H1 (cell line): Measurements from ENCODE around the gene TPH2. TPM values are rescaled to one million over a fixed set of nuclear protein-coding genes. Genes with fewer than 3 reads are reported as not detected.

Experiments used
- CTCF ChIA-PET: fragments of 300-600 bp; sonication (Branson Sonifier 250); formaldehyde crosslinking; loops from one replicate; lab custom pipeline; 2021; ENCODE audit not compliant: partially characterized antibody; lab: Charles Lee
- POLR2A ChIA-PET: fragments of 300-600 bp; sonication (Branson Sonifier 250); formaldehyde crosslinking; loops from one replicate; lab custom pipeline; 2021; ENCODE audit warnings: inconsistent platforms; ENCODE audit not compliant: partially characterized antibody; lab: Charles Lee
- DNase-seq, 2 experiments: peaks; one replicate each; pipeline versions ENCODE4 v3.0.0 to v3.0.0-alpha.2; 2010 to 2022; ENCODE audit warnings: low spot score in 2 of 2, low read depth in 1 of 2, mixed read lengths in 1 of 2
- FAIRE-seq: peaks from 2 replicates; lab custom pipeline; 2011; peaks lifted over from hg19 to GRCh38; lab: Jason Lieb, UNC
- H2AFZ ChIP-seq: 2 replicates; pipeline ENCODE4 v1.8.1; 2012; ENCODE audit warnings: low read length, inconsistent platforms
- H2AK5ac ChIP-seq: 2 replicates; pipeline ENCODE4 v1.6.1; 2013; ENCODE audit warnings: low read depth, low read length
- H2BK120ac ChIP-seq: replicated peaks from 2 replicates; pipeline ENCODE3; 2013; ENCODE audit warnings: low read depth, low read length, inconsistent platforms
- H2BK12ac ChIP-seq: 2 replicates; pipeline ENCODE4 v1.6.1; 2013; ENCODE audit warnings: low read depth, low read length
- H2BK15ac ChIP-seq: 2 replicates; pipeline ENCODE4 v1.6.1; 2013; ENCODE audit warnings: low read length
- H2BK20ac ChIP-seq: 2 replicates; pipeline ENCODE4 v1.6.1; 2013; ENCODE audit warnings: low read length
- H2BK5ac ChIP-seq: 2 replicates; pipeline ENCODE4 v1.6.1; 2013; ENCODE audit warnings: low read depth, low read length
- H3K14ac ChIP-seq: 2 replicates; pipeline ENCODE4 v1.6.1; 2013; ENCODE audit warnings: inconsistent platforms; ENCODE audit not compliant: insufficient read length
- H3K18ac ChIP-seq: 2 replicates; pipeline ENCODE4 v1.6.1; 2013; ENCODE audit warnings: low read length; ENCODE audit errors: extremely low read depth
- H3K23ac ChIP-seq: 2 replicates; pipeline ENCODE4 v1.6.1; 2013; ENCODE audit warnings: inconsistent platforms; ENCODE audit not compliant: insufficient read length
- H3K23me2 ChIP-seq: 2 replicates; pipeline ENCODE4 v1.6.1; 2013; ENCODE audit warnings: low read depth, low read length
- H3K27ac ChIP-seq: 2 replicates; pipeline ENCODE4 v1.6.1; 2011; ENCODE audit warnings: low read depth, low read length, inconsistent platforms
- H3K27me3 ChIP-seq, 4 experiments: replicated peaks in 1 of 4; 1 replicate in 1 of 4; 2 replicates in 3 of 4; pipeline versions ENCODE4 v1.6.1 to v1.8.1; 2011 to 2013; ENCODE audit warnings: low read length in 3 of 4, mild to moderate bottlenecking in 3 of 4, inconsistent platforms in 2 of 4, mixed read lengths in 2 of 4, moderate library complexity in 1 of 4; ENCODE audit not compliant: control insufficient read depth in 3 of 4, insufficient read depth in 3 of 4; ENCODE audit errors: extremely low read depth in 1 of 4
- H3K36me3 ChIP-seq, 4 experiments: 2 replicates each; pipeline versions ENCODE4 v1.6.1 to v1.8.1; 2011 to 2013; ENCODE audit warnings: mild to moderate bottlenecking in 4 of 4, low read length in 3 of 4, moderate library complexity in 2 of 4, control low read depth in 1 of 4, inconsistent platforms in 1 of 4; ENCODE audit not compliant: insufficient read depth in 4 of 4, control insufficient read depth in 2 of 4
- H3K4ac ChIP-seq: replicated peaks from 2 replicates; pipeline ENCODE3; 2013; ENCODE audit warnings: low read length, low read depth, mixed read lengths, inconsistent platforms; ENCODE audit not compliant: insufficient read length
- H3K4me1 ChIP-seq, 4 experiments: replicated peaks in 1 of 4; 1 replicate in 1 of 4; 2 replicates in 3 of 4; pipeline versions ENCODE4 v1.6.1 to v1.8.1; 2011 to 2013; ENCODE audit warnings: low read length in 3 of 4, inconsistent platforms in 2 of 4, mixed read lengths in 1 of 4; ENCODE audit not compliant: insufficient read depth in 4 of 4, control insufficient read depth in 3 of 4
- H3K4me2 ChIP-seq, 2 experiments: 2 replicates each; pipeline versions ENCODE4 v1.6.1 to v1.8.1; 2011 to 2013; ENCODE audit warnings: low read depth in 2 of 2, low read length in 2 of 2, control low read depth in 1 of 2, inconsistent platforms in 1 of 2, mild to moderate bottlenecking in 1 of 2; ENCODE audit not compliant: insufficient read depth in 1 of 2
- H3K4me3 ChIP-seq, 4 experiments: fragments of 200-600, 300-600 bp in 1 of 4; sonication (generic), shearing (Covaris generic), sonication (Bioruptor Twin) in 1 of 4; 2 replicates each; pipeline versions ENCODE4 v1.5.1 to v1.8.1; 2011 to 2016; ENCODE audit warnings: low read length in 4 of 4, low read depth in 3 of 4, control low read depth in 2 of 4, inconsistent platforms in 2 of 4, mild to moderate bottlenecking in 2 of 4, mixed read lengths in 1 of 4, moderate library complexity in 1 of 4; ENCODE audit not compliant: insufficient read depth in 2 of 4; ENCODE audit errors: extremely low read depth in 1 of 4
- H3K56ac ChIP-seq: replicated peaks from 2 replicates; pipeline ENCODE3; 2013; ENCODE audit warnings: low read depth, mild to moderate bottlenecking, mixed read lengths, low read length, inconsistent platforms; ENCODE audit not compliant: insufficient read length
- H3K79me1 ChIP-seq: 2 replicates; pipeline ENCODE4 v1.6.1; 2013; ENCODE audit warnings: low read depth, low read length, control low read depth
- H3K79me2 ChIP-seq, 2 experiments: 2 replicates each; pipeline versions ENCODE4 v1.6.1 to v1.8.1; 2012 to 2013; ENCODE audit warnings: low read length in 2 of 2, mild to moderate bottlenecking in 2 of 2, inconsistent platforms in 1 of 2; ENCODE audit not compliant: insufficient read depth in 2 of 2, control insufficient read depth in 1 of 2
- H3K9ac ChIP-seq, 4 experiments: replicated peaks in 1 of 4; 1 replicate in 1 of 4; 2 replicates in 3 of 4; pipeline versions ENCODE4 v1.6.1 to v1.8.1; 2011 to 2013; ENCODE audit warnings: low read depth in 3 of 4, low read length in 3 of 4, control low read depth in 2 of 4, mild to moderate bottlenecking in 2 of 4, moderate library complexity in 2 of 4, inconsistent platforms in 1 of 4; ENCODE audit errors: extremely low read depth in 1 of 4
- H3K9me3 ChIP-seq, 2 experiments: 2 replicates each; pipeline versions ENCODE4 v1.6.1 to v1.8.1; 2012 to 2013; ENCODE audit warnings: mild to moderate bottlenecking in 2 of 2, moderate library complexity in 2 of 2, control low read depth in 1 of 2, inconsistent platforms in 1 of 2, low read depth in 1 of 2, low read length in 1 of 2, mixed read lengths in 1 of 2; ENCODE audit not compliant: insufficient read depth in 2 of 2
- H4K20me1 ChIP-seq, 2 experiments: replicated peaks in 1 of 2; 2 replicates each; pipeline versions ENCODE3 to v1.8.1; 2011 to 2013; ENCODE audit warnings: inconsistent platforms in 2 of 2, low read length in 2 of 2, mild to moderate bottlenecking in 1 of 2; ENCODE audit not compliant: insufficient read depth in 2 of 2, control insufficient read depth in 1 of 2
- H4K5ac ChIP-seq: 2 replicates; pipeline ENCODE4 v1.6.1; 2013; ENCODE audit warnings: low read length, low read depth, mixed read lengths, inconsistent platforms; ENCODE audit not compliant: insufficient read length
- H4K8ac ChIP-seq: 2 replicates; pipeline ENCODE4 v1.8.0; 2013; ENCODE audit warnings: mild to moderate bottlenecking, moderate library complexity, low read length, inconsistent platforms; ENCODE audit not compliant: insufficient read depth; ENCODE audit errors: extremely low read depth
- H4K91ac ChIP-seq: replicated peaks from 2 replicates; pipeline ENCODE3; 2013; ENCODE audit warnings: low read length, mixed read lengths, inconsistent platforms; ENCODE audit not compliant: insufficient read length
- GABPA ChIP-seq: IDR thresholded peaks from 2 replicates; pipeline ENCODE4 v1.6.1; 2011; ENCODE audit warnings: mild to moderate bottlenecking, low read length, moderate library complexity, borderline replicate concordance; ENCODE audit not compliant: insufficient read depth
- HDAC2 ChIP-seq, 2 experiments: fragments of 300-600 bp in 1 of 2; sonication (generic) in 1 of 2; IDR thresholded peaks; 2 replicates each; pipeline ENCODE4 v1.6.1; 2011 to 2012; ENCODE audit warnings: low read depth in 2 of 2, low read length in 2 of 2, mild to moderate bottlenecking in 2 of 2, moderate library complexity in 2 of 2, borderline replicate concordance in 1 of 2, inconsistent platforms in 1 of 2
- HDAC6 ChIP-seq: IDR thresholded peaks from one replicate; pipeline ENCODE4 v1.7.1; 2012; ENCODE audit warnings: low read depth, mild to moderate bottlenecking, inconsistent platforms, low read length, moderate library complexity
- NANOG ChIP-seq: IDR thresholded peaks from 2 replicates; pipeline ENCODE4 v1.6.1; 2011; ENCODE audit warnings: low read length, low read depth, mild to moderate bottlenecking, inconsistent platforms; ENCODE audit not compliant: insufficient read depth, poor library complexity, severe bottlenecking
- RXRA ChIP-seq: IDR thresholded peaks from 2 replicates; pipeline ENCODE4 v1.6.1; 2011; ENCODE audit warnings: low read depth, mild to moderate bottlenecking, low read length, moderate library complexity; ENCODE audit not compliant: insufficient read depth
- SAP30 ChIP-seq: fragments of 300-600 bp; sonication (generic); IDR thresholded peaks from 2 replicates; pipeline ENCODE4 v1.7.1; 2012; ENCODE audit warnings: low read length, moderate library complexity, mild to moderate bottlenecking, inconsistent platforms; ENCODE audit not compliant: insufficient read depth, insufficient replicate concordance
- SP2 ChIP-seq: IDR thresholded peaks from 2 replicates; pipeline ENCODE4 v1.6.1; 2012; ENCODE audit warnings: mild to moderate bottlenecking, low read length, inconsistent platforms
- SRF ChIP-seq: IDR thresholded peaks from 2 replicates; pipeline ENCODE4 v1.6.1; 2011; ENCODE audit warnings: mild to moderate bottlenecking, low read depth, low read length, moderate library complexity
- TBP ChIP-seq: IDR thresholded peaks from 2 replicates; pipeline ENCODE4 v1.6.1; 2011; ENCODE audit warnings: low read depth, low read length, improper control_type of control experiment
- WGBS, 2 experiments: shearing (Covaris generic) in 1 of 2; methylation state at CpG; one replicate each; pipeline versions ENCODE4 v1.1.6 to v1.1.7; 2013 to 2015; ENCODE audit warnings: low lambda C conversion rate in 2 of 2, mixed read lengths in 2 of 2, inconsistent platforms in 1 of 2, low coverage in 1 of 2, missing lambda C conversion rate in 1 of 2; ENCODE audit not compliant: insufficient replicate concordance in 2 of 2, insufficient coverage in 1 of 2, insufficient read length in 1 of 2; ENCODE audit errors: extremely low coverage in 1 of 2, missing lambda C conversion rate in 1 of 2; 5-methylcytosine and 5-hydroxymethylcytosine counted together
- polyA plus RNA-seq, 7 experiments: library from polyadenylated mRNA; depleted of rRNA in 3 of 7; stranded (reverse) in 5 of 7; unstranded in 2 of 7; fragments of >200 nt in 5 of 7; fragments of 200-250 nt in 2 of 7; gene quantifications; 1 replicate in 5 of 7; 2 replicates in 1 of 7; 4 replicates in 1 of 7; pipeline versions ENCODE4 v1.2.1 to v1.2.3, GENCODE V29; 2011 to 2013; ENCODE audit warnings: missing spikeins in 2 of 7, mixed read lengths in 2 of 7
- total RNA-seq: library from RNA; stranded (reverse); fragmentation: NEBNext Ultra II Directional; extraction: Animal tissue kit (Norgen Biotek cat#: 25700); gene quantifications from 2 replicates; pipeline ENCODE4 v1.2.1, GENCODE V29; 2021

TPH2 gene
- total and polyA plus RNA-seq, 2 of the 8 experiments (the other 6 are each of a cell fraction or from before 2014, with no cell fraction given) = 0.57 to 1.1 TPM

DNA sequence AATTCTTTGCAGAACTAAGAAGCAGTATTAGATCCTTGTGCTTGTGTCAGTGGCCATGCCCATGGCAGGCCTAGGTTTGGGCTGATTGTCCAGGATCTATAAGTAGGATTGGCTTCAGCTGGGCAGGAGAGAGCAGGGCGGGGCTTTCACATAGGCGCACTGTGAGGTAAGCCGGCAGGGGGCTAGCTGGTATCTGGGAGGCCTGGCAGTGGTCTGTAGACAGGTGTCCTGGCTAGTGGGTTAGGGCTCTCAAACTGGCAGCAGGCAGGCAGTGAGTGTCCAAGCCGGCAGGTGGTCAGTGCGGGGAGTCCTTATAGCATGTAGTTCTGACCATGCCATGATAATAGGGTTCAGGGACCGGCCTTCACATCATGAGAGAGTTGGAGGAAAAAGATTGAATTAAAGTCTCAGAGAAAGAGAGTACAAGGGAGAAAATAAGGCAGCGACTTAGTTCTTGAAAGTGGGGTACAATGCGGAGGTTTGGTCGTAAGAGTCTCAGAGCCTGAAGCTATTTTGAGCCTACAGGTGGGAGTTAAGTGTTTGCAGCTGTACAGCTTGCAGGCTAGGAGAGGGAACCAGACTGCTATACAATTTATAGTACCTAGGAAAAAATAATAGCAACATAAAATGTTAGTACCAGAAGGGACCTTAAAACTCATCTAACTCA lies 137.4 kb downstream of the TPH2 start:
- H2AFZ ChIP-seq = no peak overlapping the region
- 86% methylated on average over 9 of the region's 9 CpGs; no CpG with 5 or more reads in 1 of the 2 experiments for WGBS, 2 experiments
- no peak overlapping the region for H2AK5ac ChIP-seq
- no peak overlapping the region for H4K8ac ChIP-seq
- no peaks in the 10 kb centered on the region for H3K23me2 ChIP-seq
- no peak overlapping the region for H2BK5ac ChIP-seq
- H3K14ac ChIP-seq = no peak overlapping the region
- no peaks in the 10 kb centered on the region for H3K27me3 ChIP-seq
- no peak overlapping the region for H2BK12ac ChIP-seq
- no peak overlapping the region for H2BK15ac ChIP-seq
- POLR2A ChIA-PET = no interaction called here
- H3K18ac ChIP-seq = no peak overlapping the region
- no peak overlapping the region for H3K4me2 ChIP-seq
- no peak for DNase-seq
- no peaks in the 10 kb centered on the region for H3K36me3 ChIP-seq
- peaks cover under 1 to 6% of the 10 kb centered on the region in 2 experiments; a peak in 1 of 4 replicates for H3K9me3 ChIP-seq
- H3K79me2 ChIP-seq = no peaks in the 10 kb centered on the region
- H3K23ac ChIP-seq = no peak overlapping the region
- H4K5ac ChIP-seq = no peak overlapping the region
- no peak overlapping the region for H3K27ac ChIP-seq
- H3K4ac ChIP-seq = no peak overlapping the region
- H4K91ac ChIP-seq = no peak overlapping the region
- H3K9ac ChIP-seq = no peak overlapping the region
- no peak for TF ChIP-seq GABPA
- no peak for TF ChIP-seq SAP30
- TF ChIP-seq RXRA = no peak
- no peak for TF ChIP-seq TBP
- no peak for TF ChIP-seq NANOG
- no peak for TF ChIP-seq HDAC6
- TF ChIP-seq HDAC2 (IDR thresholded peaks at IDR 0.05; ENCODE audit: borderline replicate concordance in 1 of 2, low read depth in 2 of 2, low read length in 2 of 2) = no peak
- TF ChIP-seq SRF = no peak
- no peak for TF ChIP-seq SP2
- no peak overlapping the region for H2BK120ac ChIP-seq
- FAIRE-seq = no peak
- H4K20me1 ChIP-seq = no peaks in the 10 kb centered on the region
- CTCF ChIA-PET = interaction anchor here (1.1 to 2.4 kb wide), 3 partner anchors 13 to 189 kb away, joined by 3 to 8 read pairs (median 4); no protein-coding TSS in a partner anchor
- H3K56ac ChIP-seq = no peak overlapping the region
- H3K4me3 ChIP-seq = no peak overlapping the region
- H3K79me1 ChIP-seq = no peaks in the 10 kb centered on the region
- H2BK20ac ChIP-seq = no peak overlapping the region
- no peaks in the 10 kb centered on the region for H3K4me1 ChIP-seq
